ENCODE measurements around the gene CRISP2. TPM values are rescaled to one million over a fixed set of nuclear protein-coding genes. Genes with fewer than 3 reads are reported as not detected.

Gene CRISP2
- total and polyA plus RNA-seq, 9 of the 15 experiments (the other 6 are each of a cell fraction or from before 2014, with no cell fraction given) = not detected

DNA sequence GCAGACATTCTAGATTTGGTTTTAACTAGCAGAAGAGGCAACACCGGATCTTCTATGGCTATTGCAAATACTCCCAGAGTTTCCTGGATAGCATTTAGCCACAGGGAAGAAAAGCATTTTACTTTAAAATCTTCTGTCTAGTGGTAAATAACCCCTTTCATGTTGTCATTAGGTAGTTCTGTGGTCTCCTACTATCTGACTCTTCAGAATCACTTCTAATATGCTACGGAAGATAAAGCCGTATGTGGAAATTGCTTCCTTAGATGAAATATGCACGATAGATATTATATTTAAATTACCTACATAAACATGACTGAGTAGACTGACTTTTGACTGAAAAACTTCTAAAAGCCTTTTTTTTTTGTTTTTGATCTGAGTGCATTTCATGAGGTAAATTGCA is 30.1 kb upstream of the CRISP2 start (continued):
- TF ChIP-seq GTF2F1 (IDR thresholded peaks at IDR 0.05; ENCODE audit: low read depth, low read length) (no peak), TCF3 (CRISPR knock-in tag; IDR thresholded peaks at IDR 0.05) (peak; percentile 56), SMARCE1 (IDR thresholded peaks at IDR 0.05) (peak; percentile 50), SMARCA4 (IDR thresholded peaks at IDR 0.05) (peak; percentile 58), KDM1A (IDR thresholded peaks at IDR 0.05) (0 out of 4 replicates have a peak, but pooled peaks have one; percentile 6 to 29)
- TF ChIP-seq, protein P1, sequence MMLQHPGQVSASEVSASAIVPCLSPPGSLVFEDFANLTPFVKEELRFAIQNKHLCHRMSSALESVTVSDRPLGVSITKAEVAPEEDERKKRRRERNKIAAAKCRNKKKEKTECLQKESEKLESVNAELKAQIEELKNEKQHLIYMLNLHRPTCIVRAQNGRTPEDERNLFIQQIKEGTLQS (IDR thresholded peaks at IDR 0.05) = 0 out of 2 replicates have a peak, but pooled peaks have one; percentile 10
- TF ChIP-seq, protein P1 (CRISPR knock-in tag; conservative IDR thresholded peaks at IDR 0.05) = no peak
- TF ChIP-seq, protein P2, sequence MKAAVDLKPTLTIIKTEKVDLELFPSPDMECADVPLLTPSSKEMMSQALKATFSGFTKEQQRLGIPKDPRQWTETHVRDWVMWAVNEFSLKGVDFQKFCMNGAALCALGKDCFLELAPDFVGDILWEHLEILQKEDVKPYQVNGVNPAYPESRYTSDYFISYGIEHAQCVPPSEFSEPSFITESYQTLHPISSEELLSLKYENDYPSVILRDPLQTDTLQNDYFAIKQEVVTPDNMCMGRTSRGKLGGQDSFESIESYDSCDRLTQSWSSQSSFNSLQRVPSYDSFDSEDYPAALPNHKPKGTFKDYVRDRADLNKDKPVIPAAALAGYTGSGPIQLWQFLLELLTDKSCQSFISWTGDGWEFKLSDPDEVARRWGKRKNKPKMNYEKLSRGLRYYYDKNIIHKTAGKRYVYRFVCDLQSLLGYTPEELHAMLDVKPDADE (conservative IDR thresholded peaks at IDR 0.05; ENCODE audit: control insufficient read depth, low read depth, low read length) = no peak

- no peaks in the 10 kb centered on the region for H3K27me3 ChIP-seq (ENCODE audit: control insufficient read depth in 2 of 2, insufficient read depth in 2 of 2, low read length in 2 of 2)
- FAIRE-seq (no peak), ATAC-seq (no peak), DNase-seq (ENCODE audit: extremely low read depth in 1 of 4, low spot score in 3 of 4) (no peak)
- H3K9me1 ChIP-seq (ENCODE audit: control insufficient read depth, insufficient read depth, low read length) = no peaks in the 10 kb centered on the region
- H3K9ac ChIP-seq (ENCODE audit: insufficient read depth in 1 of 2, low read depth in 2 of 2, low read length in 2 of 2) = no peak overlapping the region
- no peaks in the 10 kb centered on the region for H3K36me3 ChIP-seq (ENCODE audit: control insufficient read depth, insufficient read depth, low read length)
- ChIA-PET POLR2A (interaction anchor here (0.9 kb wide), 1 partner anchor 102 kb away, joined by 4 read pairs; the partner anchor contains the start of gene RHAG), CTCF (ENCODE audit: low intra/inter-chr PET ratio) (no interaction called here)
- no peaks in the 10 kb centered on the region for H3K79me2 ChIP-seq (ENCODE audit: control insufficient read depth, insufficient read depth, low read length)
- H2AFZ ChIP-seq (ENCODE audit: low read depth, low read length) = peak overlapping the region; percentile 13; the same call in 1 of the 2 replicates
- 83% methylated on average over 2 of the region's 2 CpGs for WGBS (ENCODE audit: insufficient coverage, low coverage, missing lambda C conversion rate)
- H3K9me3 ChIP-seq (replicated peaks; ENCODE audit: control insufficient read depth, insufficient read depth, low read depth, low read length) = no peaks in the 10 kb centered on the region
- in situ Hi-C loops (cut with MboI) = no loop called here
- BruUV-seq (replicated peaks) = no TSS peak
- intact Hi-C loops (cut with micrococcal nuclease) = loop anchor here (5.0 kb wide), 3 partner anchors 88 to 277 kb away; partner anchors contain the start of genes CENPQ and MMUT
- H3K4me1 ChIP-seq (replicated peaks in 1 of 2; ENCODE audit: control insufficient read depth in 2 of 2, insufficient read depth in 2 of 2, low read length in 2 of 2) = peaks cover 0 to 29% of the 10 kb centered on the region in 2 experiments; a peak in 4 of 5 replicates
- H3K27ac ChIP-seq (ENCODE audit: extremely low read depth, low read depth, low read length) = no peak overlapping the region
- H4K20me1 ChIP-seq (replicated peaks; ENCODE audit: control insufficient read depth, insufficient read depth, low read length) = no peaks in the 10 kb centered on the region
- no peak overlapping the region for H3K4me3 ChIP-seq
- H3K4me2 ChIP-seq (ENCODE audit: insufficient read depth, low read length) = no peak overlapping the region
- TF ChIP-seq, protein P3, sequence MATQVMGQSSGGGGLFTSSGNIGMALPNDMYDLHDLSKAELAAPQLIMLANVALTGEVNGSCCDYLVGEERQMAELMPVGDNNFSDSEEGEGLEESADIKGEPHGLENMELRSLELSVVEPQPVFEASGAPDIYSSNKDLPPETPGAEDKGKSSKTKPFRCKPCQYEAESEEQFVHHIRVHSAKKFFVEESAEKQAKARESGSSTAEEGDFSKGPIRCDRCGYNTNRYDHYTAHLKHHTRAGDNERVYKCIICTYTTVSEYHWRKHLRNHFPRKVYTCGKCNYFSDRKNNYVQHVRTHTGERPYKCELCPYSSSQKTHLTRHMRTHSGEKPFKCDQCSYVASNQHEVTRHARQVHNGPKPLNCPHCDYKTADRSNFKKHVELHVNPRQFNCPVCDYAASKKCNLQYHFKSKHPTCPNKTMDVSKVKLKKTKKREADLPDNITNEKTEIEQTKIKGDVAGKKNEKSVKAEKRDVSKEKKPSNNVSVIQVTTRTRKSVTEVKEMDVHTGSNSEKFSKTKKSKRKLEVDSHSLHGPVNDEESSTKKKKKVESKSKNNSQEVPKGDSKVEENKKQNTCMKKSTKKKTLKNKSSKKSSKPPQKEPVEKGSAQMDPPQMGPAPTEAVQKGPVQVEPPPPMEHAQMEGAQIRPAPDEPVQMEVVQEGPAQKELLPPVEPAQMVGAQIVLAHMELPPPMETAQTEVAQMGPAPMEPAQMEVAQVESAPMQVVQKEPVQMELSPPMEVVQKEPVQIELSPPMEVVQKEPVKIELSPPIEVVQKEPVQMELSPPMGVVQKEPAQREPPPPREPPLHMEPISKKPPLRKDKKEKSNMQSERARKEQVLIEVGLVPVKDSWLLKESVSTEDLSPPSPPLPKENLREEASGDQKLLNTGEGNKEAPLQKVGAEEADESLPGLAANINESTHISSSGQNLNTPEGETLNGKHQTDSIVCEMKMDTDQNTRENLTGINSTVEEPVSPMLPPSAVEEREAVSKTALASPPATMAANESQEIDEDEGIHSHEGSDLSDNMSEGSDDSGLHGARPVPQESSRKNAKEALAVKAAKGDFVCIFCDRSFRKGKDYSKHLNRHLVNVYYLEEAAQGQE (IDR thresholded peaks at IDR 0.05; ENCODE audit: borderline replicate concordance) = no peak
- TF ChIP-seq, protein P3 (CRISPR knock-in tag; IDR thresholded peaks at IDR 0.05; ENCODE audit: low read depth) = no peak
- TF ChIP-seq ZNF76 (CRISPR knock-in tag; IDR thresholded peaks at IDR 0.05; ENCODE audit: borderline replicate concordance) = no peak
- no peak for TF ChIP-seq POLR2B (IDR thresholded peaks at IDR 0.05; ENCODE audit: low read depth, partially characterized antibody)
These were observed 26.1 kb upstream of the CRISP2 start for GRCh38 chr6:49739423-49739822.
